Loucy (cell line): ENCODE data around the gene RITA1.

Experiments
- H2AFZ ChIP-seq: fragments of 200-600 bp; sonication (generic); 2 replicates; pipeline ENCODE4 v1.6.0; 2016; ENCODE audit warnings: antibody characterized with exemption, mild to moderate bottlenecking, low read length, moderate library complexity
- H3F3A ChIP-seq: fragments of 200-600 bp; 2 replicates; pipeline ENCODE4 v1.6.0; 2016; ENCODE audit warnings: antibody characterized with exemption, low read depth, mild to moderate bottlenecking
- H3K27me3 ChIP-seq: fragments of 200-600 bp; sonication (generic); 2 replicates; pipeline ENCODE4 v1.6.1; 2014; ENCODE audit warnings: low read length, mild to moderate bottlenecking; ENCODE audit not compliant: insufficient read depth, poor library complexity, severe bottlenecking
- H3K36me3 ChIP-seq: fragments of 200-600 bp; sonication (generic); 2 replicates; pipeline ENCODE4 v1.6.1; 2016; ENCODE audit warnings: low read length; ENCODE audit not compliant: insufficient read depth
- H3K4me1 ChIP-seq: fragments of 200-600 bp; sonication (generic); 2 replicates; pipeline ENCODE4 v1.5.1; 2014; ENCODE audit warnings: low read length, mild to moderate bottlenecking; ENCODE audit not compliant: insufficient read depth, poor library complexity, severe bottlenecking
- H3K4me2 ChIP-seq: fragments of 200-600 bp; sonication (generic); 2 replicates; pipeline ENCODE4 v1.6.0; 2014; ENCODE audit warnings: antibody characterized with exemption, low read length, low read depth, mild to moderate bottlenecking; ENCODE audit not compliant: poor library complexity, severe bottlenecking
- H3K4me3 ChIP-seq: fragments of 200-600 bp; sonication (generic); 2 replicates; pipeline ENCODE4 v1.5.1; 2014; ENCODE audit warnings: low read length, mild to moderate bottlenecking, mixed read lengths; ENCODE audit not compliant: poor library complexity, severe bottlenecking
- H3K79me2 ChIP-seq: fragments of 200-600 bp; sonication (generic); 2 replicates; pipeline ENCODE4 v1.6.1; 2014; ENCODE audit warnings: low read length; ENCODE audit not compliant: insufficient read depth
- H3K9ac ChIP-seq: fragments of 200-600 bp; sonication (generic); 2 replicates; pipeline ENCODE4 v1.6.0; 2014; ENCODE audit warnings: mild to moderate bottlenecking, low read depth, low read length, moderate library complexity; ENCODE audit not compliant: poor library complexity, severe bottlenecking
- H3K9me2 ChIP-seq: fragments of 200-600 bp; sonication (generic); replicated peaks from 2 replicates; pipeline ENCODE4 v1.6.1; 2016; ENCODE audit warnings: low read depth, low read length, mixed read lengths
- H3K9me3 ChIP-seq: fragments of 200-600 bp; sonication (generic); 2 replicates; pipeline ENCODE4 v1.6.1; 2014; ENCODE audit warnings: mild to moderate bottlenecking, antibody characterized with exemption, low read length, low read depth; ENCODE audit not compliant: insufficient read depth
- H4K20me1 ChIP-seq: fragments of 200-600 bp; sonication (generic); 2 replicates; pipeline ENCODE4 v1.6.0; 2014; ENCODE audit warnings: antibody characterized with exemption, low read length, mild to moderate bottlenecking; ENCODE audit not compliant: insufficient read depth, poor library complexity, severe bottlenecking
- CTCF ChIP-seq: fragments of 200-600 bp; sonication (generic); conservative IDR thresholded peaks from 2 replicates; pipeline ENCODE4 v1.5.1; 2014; ENCODE audit warnings: mild to moderate bottlenecking, antibody characterized with exemption, low read length
- EZH2phosphoT487 ChIP-seq: fragments of 200-600 bp; IDR thresholded peaks from 2 replicates; pipeline ENCODE4 v1.6.1; 2018; ENCODE audit warnings: antibody characterized with exemption, mild to moderate bottlenecking, moderate library complexity, borderline replicate concordance

RITA1 gene

GRCh38 chr12:113171543-113171942 is 14.0 kb upstream of the RITA1 start:
- no peak overlapping the region for H2AFZ ChIP-seq
- no peaks in the 10 kb centered on the region for H3K9me3 ChIP-seq
- no peaks in the 10 kb centered on the region for H3F3A ChIP-seq
- no peak for TF ChIP-seq CTCF
- no peak for TF ChIP-seq EZH2phosphoT487
- H3K9me2 ChIP-seq: no peaks in the 10 kb centered on the region
- H3K9ac ChIP-seq: no peak overlapping the region
- H3K79me2 ChIP-seq: no peaks in the 10 kb centered on the region
- H3K4me3 ChIP-seq: no peak overlapping the region
- H3K4me2 ChIP-seq: no peak overlapping the region
- H3K27me3 ChIP-seq: no peaks in the 10 kb centered on the region
- peaks cover 80% of the 10 kb centered on the region; the same call in 1 of the 2 replicates for H3K36me3 ChIP-seq
- H3K4me1 ChIP-seq: no peaks in the 10 kb centered on the region
- H4K20me1 ChIP-seq: no peaks in the 10 kb centered on the region

DNA sequence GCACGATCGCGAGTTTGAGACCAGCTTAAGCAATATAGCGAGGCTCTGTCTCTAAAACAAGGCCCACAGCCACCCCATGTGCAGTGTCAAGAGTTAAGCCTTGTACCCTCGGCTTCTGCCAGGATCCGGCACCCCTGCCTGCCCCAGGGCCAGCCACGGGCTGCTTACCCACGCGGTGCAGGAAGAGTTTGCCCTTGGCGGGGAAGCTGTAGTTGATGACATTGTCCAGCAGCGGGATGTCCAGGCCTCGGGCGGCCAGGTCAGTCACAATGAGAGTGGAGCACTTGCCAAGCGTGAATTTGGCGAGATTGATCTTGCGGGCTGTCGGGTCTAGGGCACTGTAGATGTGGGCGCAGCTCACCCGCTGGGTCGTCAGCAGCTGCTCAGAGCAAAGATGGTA is 13.3 kb upstream of the RITA1 start:
- TF ChIP-seq CTCF: no peak
- no peak for TF ChIP-seq EZH2phosphoT487
- no peaks in the 10 kb centered on the region for H3K79me2 ChIP-seq
- no peaks in the 10 kb centered on the region for H3K9me2 ChIP-seq
- H3K4me1 ChIP-seq: no peaks in the 10 kb centered on the region
- no peak overlapping the region for H3K9ac ChIP-seq
- H3K4me3 ChIP-seq: no peak overlapping the region
- H3F3A ChIP-seq: no peaks in the 10 kb centered on the region
- no peaks in the 10 kb centered on the region for H3K27me3 ChIP-seq
- no peak overlapping the region for H3K4me2 ChIP-seq
- peaks cover 80% of the 10 kb centered on the region; the same call in 1 of the 2 replicates for H3K36me3 ChIP-seq
- no peaks in the 10 kb centered on the region for H4K20me1 ChIP-seq
- H3K9me3 ChIP-seq: no peaks in the 10 kb centered on the region
- H2AFZ ChIP-seq: no peak overlapping the region

GRCh38 chr12:113173081-113173698 is 12.3 kb upstream of the RITA1 start:
- no peak overlapping the region for H3K4me3 ChIP-seq
- no peak overlapping the region for H3K4me2 ChIP-seq
- H2AFZ ChIP-seq: no peak overlapping the region
- no peaks in the 10 kb centered on the region for H3K27me3 ChIP-seq
- H3K79me2 ChIP-seq: no peaks in the 10 kb centered on the region
- no peaks in the 10 kb centered on the region for H3K4me1 ChIP-seq
- H3K9me3 ChIP-seq: no peaks in the 10 kb centered on the region
- TF ChIP-seq CTCF (no peak), EZH2phosphoT487 (no peak)
- H3K9ac ChIP-seq: no peak overlapping the region
- peaks cover 80% of the 10 kb centered on the region; the same call in 1 of the 2 replicates for H3K36me3 ChIP-seq
- H3F3A ChIP-seq: no peaks in the 10 kb centered on the region
- H4K20me1 ChIP-seq: no peaks in the 10 kb centered on the region
- H3K9me2 ChIP-seq: no peaks in the 10 kb centered on the region
